Testis (tissue), 2 donors: Measurements from ENCODE around the gene E2F1.

ENCODE experiments used
- CTCF ChIP-seq, 3 experiments: fragments of 450-650 bp in 2 of 3; fragments of 200-600 bp in 1 of 3; sonication (generic) in 1 of 3; IDR thresholded peaks; one replicate each; pipeline ENCODE4 v1.5.1; 2016 to 2019; ENCODE audit warnings: antibody characterized with exemption in 3 of 3, mild to moderate bottlenecking in 2 of 3, moderate library complexity in 1 of 3
- POLR2A ChIP-seq: fragments of 450-650 bp; IDR thresholded peaks from one replicate; pipeline ENCODE4 v1.6.1; 2017; ENCODE audit warnings: antibody characterized with exemption, mild to moderate bottlenecking, moderate library complexity

- no peak for TF ChIP-seq CTCF (IDR thresholded peaks at IDR 0.05)
- TF ChIP-seq POLR2A = no peak
These were observed 38.4 kb upstream of the E2F1 start for GRCh38 chr20:33724439-33725094.
